HG02840 (cell line): ENCODE data around the gene AURKA.
"Not testable (repeated sequence)": the region's sequence is repeated elsewhere in the genome, so short reads cannot be mapped to it uniquely, and the experiment has no call there.

ENCODE experiments used
- ATAC-seq: cut with Tn5 transposase; IDR thresholded peaks from one replicate; pipeline ENCODE4 v1.9.1; 2021; ENCODE audit warnings: mild to moderate bottlenecking, moderate library complexity, moderate number of reproducible peaks; ENCODE audit not compliant: unreplicated experiment, low FRiP score

AURKA gene

GRCh38 chr20:56360908-56361205, 31.2 kb downstream of the AURKA start:
- ATAC-seq, result no peak

- no peak for ATAC-seq
Measured at GRCh38 chr20:56360133-56360907, 31.7 kb downstream of the AURKA start.

DNA sequence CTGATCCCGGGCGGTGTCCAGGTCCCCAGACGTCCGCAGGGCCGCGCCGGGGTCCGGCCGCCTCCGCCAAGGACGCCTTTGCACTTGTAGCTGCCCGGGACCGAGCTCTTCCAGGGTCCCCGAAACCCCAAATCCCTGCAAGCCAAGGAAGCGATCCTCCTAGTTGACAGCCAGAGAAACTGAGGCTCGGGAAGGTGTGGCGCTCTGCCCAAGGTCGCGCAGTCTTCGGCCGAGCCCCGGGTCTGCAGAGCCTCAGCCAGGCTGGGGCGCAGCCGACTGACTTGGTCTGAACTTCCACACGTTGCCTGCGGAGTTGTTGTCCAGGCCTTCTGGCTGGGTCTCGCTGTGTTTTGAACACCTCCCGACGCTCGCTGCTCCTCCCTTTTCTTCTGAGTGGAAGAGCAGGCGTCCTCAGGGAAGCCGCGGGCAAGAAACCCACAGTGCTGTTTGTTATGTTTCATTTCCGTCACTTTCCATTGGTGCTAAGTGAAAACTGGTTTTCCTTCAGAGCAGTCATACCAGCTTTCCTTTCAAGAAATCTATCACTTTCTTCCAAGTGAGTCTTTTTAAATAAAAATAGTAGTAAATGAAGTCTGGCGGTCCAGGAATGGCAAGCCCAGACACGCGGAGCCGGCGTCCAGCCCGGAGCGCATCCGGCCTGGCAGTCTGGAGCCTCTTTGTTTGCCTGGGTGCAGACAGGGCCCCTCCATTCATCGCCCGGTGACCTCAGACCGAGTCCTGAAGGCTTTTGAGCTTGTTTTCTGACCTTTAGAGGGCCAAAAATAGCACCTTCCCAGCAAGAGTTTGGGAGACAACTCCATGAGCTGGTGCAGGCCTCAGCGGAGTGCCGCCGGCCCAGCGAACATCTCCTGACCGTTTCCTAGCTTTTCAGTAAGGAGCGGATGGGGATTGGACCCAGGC, 32.5 kb downstream of the AURKA start:
- ATAC-seq, result peak; percentile 21

DNA sequence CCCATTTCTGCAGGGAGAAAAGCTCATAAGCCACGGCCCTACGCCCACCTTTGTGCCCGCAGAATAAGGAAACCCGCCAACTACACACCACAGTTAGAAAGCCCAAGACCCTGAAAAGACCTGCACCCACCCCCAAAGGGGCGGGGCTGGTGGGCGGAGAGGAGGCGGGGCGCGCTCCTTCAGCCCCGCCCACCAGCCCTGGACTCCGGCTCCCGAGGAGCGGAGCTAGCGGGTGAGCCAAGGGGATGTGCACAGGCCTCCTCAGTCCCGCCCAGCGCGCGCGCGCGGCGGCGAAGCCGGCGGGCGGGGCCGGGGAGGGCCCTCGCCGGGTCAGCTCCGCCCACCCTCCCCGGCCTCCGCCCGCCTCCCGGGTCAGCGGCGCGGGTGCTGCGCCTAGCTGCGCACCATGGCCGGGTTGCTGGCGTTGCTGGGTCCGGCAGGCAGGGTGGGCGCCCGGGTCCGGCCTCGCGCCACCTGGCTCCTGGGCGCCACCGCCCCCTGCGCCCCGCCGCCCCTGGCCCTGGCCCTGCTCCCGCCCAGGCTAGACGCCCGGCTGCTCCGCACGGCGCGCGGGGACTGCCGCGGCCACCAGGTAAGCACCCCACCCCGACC, 33.3 kb downstream of the AURKA start, which contains the start of gene FAM210B:
Gene FAM210B (plus strand): TSS at position 375 of the 612 bp plus-strand sequence. CDS start 32 bp downstream, at position 407.
- peak; percentile 87 for ATAC-seq

DNA sequence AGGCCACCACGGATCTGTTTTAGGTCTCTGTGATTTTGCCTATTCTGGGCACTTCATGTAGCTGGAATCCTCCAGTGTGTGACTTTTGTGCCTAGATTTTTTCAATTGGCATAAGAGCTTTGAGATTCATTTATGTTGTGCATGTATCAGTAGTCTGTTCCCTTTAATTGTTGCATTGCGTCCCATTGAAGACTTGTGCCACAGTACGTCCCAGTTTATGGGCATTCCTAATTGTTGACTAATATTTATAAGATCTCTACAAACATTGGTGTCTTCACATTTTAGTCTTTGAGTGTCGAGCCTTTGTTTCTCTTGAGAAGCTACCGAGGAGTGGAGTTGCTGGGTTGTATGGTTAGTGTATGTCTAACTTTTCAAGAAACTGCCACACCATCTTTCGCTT, 33.9 kb downstream of the AURKA start:
- ATAC-seq, result no peak

GRCh38 chr20:56353356-56353755, 38.7 kb downstream of the AURKA start:
- ATAC-seq, result no peak

DNA sequence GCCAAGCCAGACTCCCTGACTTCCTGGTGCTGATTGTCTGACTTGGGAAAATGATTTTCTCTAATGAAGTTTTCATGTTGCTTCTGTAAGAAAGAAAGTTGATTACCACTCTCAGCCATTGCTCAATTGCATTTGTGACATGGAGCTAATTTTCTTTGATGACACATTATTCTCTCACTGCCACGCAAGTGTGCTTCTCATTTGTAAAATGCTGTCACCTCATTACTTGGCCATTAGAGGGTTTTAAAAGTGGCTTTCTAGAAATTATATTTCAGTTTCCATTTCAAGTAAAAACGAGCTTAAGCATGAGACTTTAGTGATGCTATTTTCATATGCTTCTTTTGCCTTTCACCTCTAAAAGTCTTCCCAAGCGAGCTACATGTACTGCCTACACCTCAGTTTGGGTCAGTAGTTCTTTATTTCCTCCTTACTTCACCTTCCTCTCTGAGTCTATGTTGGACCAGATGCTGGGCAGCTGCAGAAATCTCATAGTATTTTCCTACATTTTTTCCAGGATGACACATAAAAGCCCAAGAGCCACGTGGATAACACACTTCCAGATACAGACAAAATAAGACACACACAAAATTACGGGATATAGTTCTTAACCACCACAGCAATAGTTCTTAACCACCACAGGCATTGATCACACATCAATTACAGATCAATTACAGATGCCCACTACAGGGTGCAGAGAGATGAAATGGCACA, 39.5 kb downstream of the AURKA start:
- no peak for ATAC-seq

DNA sequence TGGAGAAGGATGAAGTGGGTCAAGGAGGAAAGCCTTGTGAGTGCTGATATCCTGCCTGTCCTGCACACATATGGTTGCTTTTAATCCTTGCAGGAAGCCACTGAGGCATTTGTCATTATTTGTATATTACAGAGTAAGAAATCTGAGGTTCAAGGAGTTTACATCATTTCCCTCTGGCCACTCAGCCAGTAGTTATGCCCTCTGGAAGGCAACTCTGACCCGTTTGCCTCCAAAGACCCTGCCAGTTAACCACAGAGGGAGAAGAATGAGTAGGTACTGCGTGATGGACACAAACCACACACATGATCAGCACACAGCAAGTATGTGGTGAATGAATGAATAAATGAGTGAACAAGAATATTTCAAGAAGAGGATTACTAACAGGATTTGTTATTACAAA, 41.2 kb downstream of the AURKA start:
- ATAC-seq, result no peak

GRCh38 chr20:56348746-56349145, 43.3 kb downstream of the AURKA start:
- ATAC-seq, result no peak

DNA sequence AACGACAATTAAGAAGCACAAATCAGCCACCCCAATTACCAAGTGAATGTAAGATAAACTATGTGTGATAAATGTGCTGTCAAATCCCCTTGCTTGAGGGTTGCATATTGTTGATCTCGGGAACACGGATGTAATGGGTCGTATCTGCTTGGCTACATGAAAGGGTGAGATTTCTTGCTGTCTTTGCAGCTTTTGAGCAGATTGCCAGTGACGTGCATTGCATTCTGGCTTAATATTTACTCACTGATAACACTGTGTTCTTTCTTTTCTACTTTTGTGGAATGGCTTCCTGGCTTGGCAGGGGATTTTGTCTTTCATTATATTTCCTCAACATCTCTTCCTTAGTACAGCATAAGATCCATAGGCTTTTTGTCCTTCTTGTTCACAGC, 43.7 kb downstream of the AURKA start:
- no peak for ATAC-seq

GRCh38 chr20:56347628-56348304, 44.2 kb downstream of the AURKA start:
- no peak for ATAC-seq

DNA sequence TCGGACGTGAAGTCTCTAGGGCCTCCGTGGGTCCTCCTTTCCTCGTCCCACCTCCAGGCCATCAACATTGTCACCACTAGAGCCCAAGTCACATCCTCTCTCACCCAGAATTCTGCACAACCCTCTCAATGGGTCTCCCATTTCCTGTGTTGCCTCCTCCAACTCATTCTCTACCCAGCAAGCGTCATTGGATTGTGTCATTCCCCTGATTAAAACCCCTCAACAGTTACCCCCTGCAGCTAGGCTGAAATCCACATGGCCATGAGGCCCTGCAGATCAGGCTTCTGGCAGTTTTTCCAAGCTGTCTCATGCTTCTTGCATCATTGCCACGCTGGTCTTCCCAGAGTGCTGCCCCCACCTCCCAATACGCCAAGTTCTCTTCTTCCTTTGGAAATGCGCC, 46.1 kb downstream of the AURKA start:
- ATAC-seq, result no peak

- ATAC-seq, result no peak
Measured at GRCh38 chr20:56343861-56344381, 48.1 kb downstream of the AURKA start.

DNA sequence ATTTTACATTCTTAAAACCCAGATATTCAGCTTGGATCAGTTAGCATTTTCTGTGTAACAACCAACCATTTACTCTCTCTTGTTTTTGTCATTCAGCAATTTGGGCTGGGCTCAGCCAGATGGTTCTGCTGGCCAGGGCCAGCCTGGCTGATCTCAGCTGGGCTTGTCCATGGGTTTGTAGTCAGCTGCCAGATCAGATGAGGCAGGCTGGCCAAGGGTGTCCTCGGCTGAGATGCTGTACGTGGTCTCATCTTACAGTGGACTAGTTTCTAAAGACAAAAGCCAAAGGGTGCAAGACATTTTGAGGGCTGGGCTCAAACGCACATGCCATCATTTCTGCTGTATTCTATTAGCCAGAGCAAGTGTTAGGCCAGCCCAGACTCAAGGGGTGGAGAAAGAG, 49.2 kb downstream of the AURKA start:
- ATAC-seq, result no peak

- ATAC-seq, result not testable (repeated sequence)
Measured at GRCh38 chr20:56336709-56337108, 55.3 kb downstream of the AURKA start.

DNA sequence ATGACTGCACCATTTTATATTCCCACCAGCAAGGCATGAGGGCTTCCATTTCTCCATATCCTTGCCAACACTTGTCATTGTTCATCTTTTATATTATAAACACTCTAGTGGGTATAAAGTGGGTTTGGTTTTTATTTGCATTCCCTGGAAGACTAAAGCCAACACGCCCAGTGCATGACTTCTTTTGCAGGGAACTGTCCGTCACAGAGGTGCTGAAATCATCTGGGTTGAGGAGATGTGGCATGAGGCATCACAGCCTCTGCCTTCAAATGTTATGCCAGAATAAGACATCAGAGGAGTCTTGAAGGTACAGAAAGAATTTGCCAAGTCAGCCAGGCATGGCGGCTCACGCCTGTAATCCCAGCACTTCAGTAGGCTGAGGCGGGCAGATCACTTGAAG, 63.2 kb downstream of the AURKA start:
- ATAC-seq, result no peak

GRCh38 chr20:56324806-56325205, 67.2 kb downstream of the AURKA start:
- ATAC-seq, result no peak

DNA sequence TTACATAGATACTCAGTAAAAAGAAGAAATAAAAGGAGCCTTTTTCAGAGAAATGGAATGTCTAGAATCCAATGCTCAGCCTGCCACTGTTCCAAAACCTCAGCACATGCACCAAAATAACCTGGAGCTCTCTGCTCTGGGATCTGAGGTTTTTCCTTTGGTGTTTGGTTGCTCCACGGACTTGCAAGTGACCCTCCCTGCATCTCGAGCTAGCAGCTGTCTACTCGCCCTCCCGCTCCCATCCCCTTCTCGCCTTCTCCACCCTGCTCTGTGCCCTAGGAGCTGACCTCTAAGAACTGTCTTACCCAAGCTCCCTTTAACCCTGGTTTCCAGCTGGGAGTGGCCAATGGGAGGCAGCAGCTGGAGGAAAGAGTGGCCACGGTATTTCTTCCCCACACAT, 68.4 kb downstream of the AURKA start:
- ATAC-seq, result no peak

DNA sequence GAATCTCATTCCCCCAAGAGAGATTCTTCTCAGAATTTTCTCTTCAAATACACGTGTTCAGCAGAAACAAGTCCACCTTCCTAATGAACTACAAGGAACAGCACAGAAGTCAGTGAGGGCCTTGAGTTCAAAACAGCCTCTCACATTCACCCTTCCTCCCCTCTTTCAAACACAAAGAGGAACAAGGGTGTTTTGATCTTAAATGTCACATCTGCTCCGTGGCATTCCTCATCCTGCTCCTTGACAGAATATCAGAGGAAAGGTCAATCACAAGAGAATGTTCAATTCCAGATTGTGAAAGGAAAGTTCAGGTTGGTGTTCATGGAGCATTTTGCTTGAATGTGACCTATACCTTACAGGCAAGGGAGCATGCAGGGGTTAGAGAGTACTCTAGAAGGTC, 68.8 kb downstream of the AURKA start:
- no peak for ATAC-seq

GRCh38 chr20:56322681-56323080, 69.3 kb downstream of the AURKA start:
- no peak for ATAC-seq
